Measurements from ENCODE around the gene NXPH4.

Gene NXPH4

GRCh38 chr12:57225680-57226210 is 9.2 kb downstream of the NXPH4 start:
- no peak for TF ChIP-seq CTCF (conservative IDR thresholded peaks at IDR 0.05; ENCODE audit: low read depth, low read length)

DNA sequence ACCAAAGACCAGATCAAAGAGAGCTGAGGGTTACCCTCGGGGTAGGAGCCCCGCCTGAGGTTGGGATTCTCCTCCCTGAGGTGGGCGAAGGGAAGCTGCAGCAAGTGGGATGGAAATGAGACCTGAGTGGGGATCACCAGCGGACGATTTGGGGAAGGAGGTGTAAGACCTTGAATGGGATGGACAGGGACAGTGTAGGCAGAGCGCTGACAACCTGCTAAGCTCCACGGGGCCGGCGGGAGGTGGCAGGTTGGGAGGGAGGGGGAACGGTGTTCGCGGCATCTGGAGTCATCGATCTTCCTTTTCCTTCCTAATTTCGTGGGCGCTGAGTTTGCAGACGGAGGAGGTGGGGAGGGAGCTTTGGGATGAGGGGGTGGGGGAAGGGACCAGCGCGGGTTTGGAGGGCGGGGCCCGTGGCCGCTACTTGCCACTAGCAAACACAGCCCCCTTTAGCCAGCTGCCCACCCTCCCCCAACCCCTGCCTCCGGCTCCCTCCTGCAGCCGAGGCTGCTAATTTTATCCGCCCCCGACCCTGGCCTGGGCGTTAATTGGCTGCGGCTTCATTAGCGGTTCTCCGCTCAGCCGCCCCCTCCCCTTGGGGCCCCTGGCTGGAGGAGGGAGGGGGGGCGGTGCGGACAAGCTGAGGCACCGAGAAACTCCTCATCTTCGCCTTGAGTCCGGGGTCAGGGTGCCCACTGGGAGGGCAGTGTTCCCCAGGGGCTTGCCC is 10.2 kb downstream of the NXPH4 start:
- no peak for TF ChIP-seq CTCF (conservative IDR thresholded peaks at IDR 0.05; ENCODE audit: low read depth, low read length)
- DNase-seq (ENCODE audit: low read depth) = no peak
- H3K4me3 ChIP-seq (ENCODE audit: low read depth, low read length) = peak overlapping the region; percentile 30

More at GRCh38 chr12:57225680-57226210, 9.2 kb downstream of the NXPH4 start:
- H3K4me3 ChIP-seq (ENCODE audit: low read depth, low read length) = no peak overlapping the region
- no peak for DNase-seq (ENCODE audit: low read depth)

- no peak for DNase-seq (ENCODE audit: low read depth)
- H3K4me3 ChIP-seq (ENCODE audit: low read depth, low read length) = no peak overlapping the region
- TF ChIP-seq CTCF (conservative IDR thresholded peaks at IDR 0.05; ENCODE audit: low read depth, low read length) = no peak
These were observed 10.9 kb downstream of the NXPH4 start for GRCh38 chr12:57227315-57228115.

DNA sequence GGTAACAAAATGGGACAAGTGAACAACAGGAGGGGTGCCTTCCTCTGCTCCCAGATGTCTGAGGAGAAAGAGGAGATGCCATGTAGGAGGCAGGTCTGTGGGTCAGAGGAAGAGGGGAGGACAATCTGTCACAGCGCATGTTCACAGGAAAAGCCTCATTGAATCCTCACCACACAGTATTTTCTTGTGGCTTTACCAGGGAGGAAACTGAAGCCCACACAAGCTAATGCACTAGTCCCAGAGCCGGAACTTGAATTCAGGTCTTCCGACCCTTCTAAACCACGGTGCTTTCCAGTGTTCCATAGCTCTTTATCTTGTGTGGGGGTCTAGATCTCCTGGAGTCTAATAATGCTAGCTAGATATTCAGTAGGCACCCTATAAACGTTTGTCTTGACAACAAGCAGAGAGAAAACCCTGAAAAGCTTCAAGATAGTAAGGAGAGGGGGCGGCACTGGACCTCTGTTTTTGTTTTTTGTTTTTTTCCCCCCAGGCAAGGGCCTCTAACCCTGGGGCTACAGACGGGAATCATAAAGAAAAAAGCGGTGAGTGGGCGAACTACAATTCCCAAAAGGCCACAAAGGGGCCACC is 12.5 kb downstream of the NXPH4 start:
- no peak for DNase-seq (ENCODE audit: low read depth)
- peak overlapping the region; percentile 79 for H3K4me3 ChIP-seq (ENCODE audit: low read depth, low read length)
- peak; percentile 8 for TF ChIP-seq CTCF (conservative IDR thresholded peaks at IDR 0.05; ENCODE audit: low read depth, low read length)

GRCh38 chr12:57229634-57230380 is 13.2 kb downstream of the NXPH4 start, which contains the start of gene SHMT2:
Gene SHMT2 (plus strand): TSS chr12:57229711. CDS start chr12:57229779, 68 bp downstream.
- TF ChIP-seq CTCF (conservative IDR thresholded peaks at IDR 0.05; ENCODE audit: low read depth, low read length) = no peak
- DNase-seq (ENCODE audit: low read depth) = peak; percentile 97
- H3K4me3 ChIP-seq (ENCODE audit: low read depth, low read length) = peak within 1 kb of the TSS; percentile 79

DNA sequence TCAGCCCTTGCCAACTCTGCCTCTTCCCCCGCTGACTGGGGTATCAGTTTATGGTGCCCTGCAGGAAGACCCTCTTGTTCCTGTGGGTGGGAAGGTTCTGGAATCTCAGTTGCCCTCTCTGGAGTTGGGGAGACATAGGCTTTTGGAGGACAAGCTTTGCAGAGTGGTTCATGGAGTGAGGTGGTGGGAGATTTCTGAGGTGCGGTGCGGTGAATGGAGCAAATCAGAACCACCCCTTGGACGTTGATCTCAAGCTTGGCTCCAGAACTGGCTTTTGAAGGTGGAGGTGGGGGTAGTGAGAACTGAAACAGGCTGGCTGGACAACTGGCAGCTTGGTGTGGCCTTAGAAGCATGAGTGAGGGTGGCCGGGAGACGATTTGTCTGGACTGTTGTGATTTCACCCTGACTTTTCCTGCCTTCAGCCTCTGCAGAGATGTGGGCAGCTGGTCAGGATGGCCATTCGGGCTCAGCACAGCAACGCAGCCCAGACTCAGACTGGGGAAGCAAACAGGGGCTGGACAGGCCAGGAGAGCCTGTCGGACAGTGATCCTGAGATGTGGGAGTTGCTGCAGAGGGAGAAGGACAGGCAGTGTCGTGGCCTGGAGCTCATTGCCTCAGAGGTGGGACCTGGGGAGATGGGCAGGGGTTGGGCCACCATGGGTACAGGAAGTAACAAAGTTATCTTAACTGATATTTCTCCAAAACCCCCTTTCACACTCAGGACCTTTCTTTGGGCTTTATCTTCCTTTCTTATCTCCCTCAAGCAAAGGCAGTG is 14.0 kb downstream of the NXPH4 start:
- TF ChIP-seq CTCF (conservative IDR thresholded peaks at IDR 0.05; ENCODE audit: low read depth, low read length) = no peak
- DNase-seq (ENCODE audit: low read depth) = no peak
- peak overlapping the region; percentile 79 for H3K4me3 ChIP-seq (ENCODE audit: low read depth, low read length)

All from choroid plexus epithelial cell (primary cell).